GM19328 (cell line): Measurements from ENCODE around the gene HOXA5.

ENCODE experiments used
- ATAC-seq: cut with Tn5 transposase; IDR thresholded peaks from one replicate; pipeline ENCODE4 v1.9.1; 2021; ENCODE audit warnings: mild to moderate bottlenecking, moderate library complexity; ENCODE audit not compliant: unreplicated experiment

The HOXA5 gene

GRCh38 chr7:27109466-27110185 lies 33.9 kb downstream of the HOXA5 start:
- no peak for ATAC-seq

GRCh38 chr7:27108390-27109127 lies 34.9 kb downstream of the HOXA5 start:
- no peak for ATAC-seq

GRCh38 chr7:27107391-27108381 lies 35.8 kb downstream of the HOXA5 start:
- no peak for ATAC-seq

- no peak for ATAC-seq
Measured at GRCh38 chr7:27106901-27107240, 36.6 kb downstream of the HOXA5 start.

GRCh38 chr7:27106181-27106900 lies 37.1 kb downstream of the HOXA5 start:
- no peak for ATAC-seq

GRCh38 chr7:27105301-27106031 lies 38.0 kb downstream of the HOXA5 start:
- ATAC-seq = no peak

- ATAC-seq = no peak
Measured at GRCh38 chr7:27104341-27105058, 39.0 kb downstream of the HOXA5 start.

GRCh38 chr7:27103489-27104226 lies 39.8 kb downstream of the HOXA5 start:
- ATAC-seq = no peak

GRCh38 chr7:27102581-27103442 lies 40.7 kb downstream of the HOXA5 start, which contains the start of gene HOXA2:
Gene HOXA2 (minus strand): TSS chr7:27102683. CDS start chr7:27102500, 183 bp downstream.
- ATAC-seq = no peak

GRCh38 chr7:27101957-27102580 lies 41.4 kb downstream of the HOXA5 start:
- ATAC-seq = no peak

- no peak for ATAC-seq
Measured at GRCh38 chr7:27101171-27101956, 42.1 kb downstream of the HOXA5 start.

- no peak for ATAC-seq
Measured at GRCh38 chr7:27100694-27101170, 42.7 kb downstream of the HOXA5 start.

GRCh38 chr7:27099453-27100370 lies 43.8 kb downstream of the HOXA5 start:
- no peak for ATAC-seq

- no peak for ATAC-seq
Measured at GRCh38 chr7:27098578-27099451, 44.7 kb downstream of the HOXA5 start.
